Endothelial cell (in vitro differentiated cells): ENCODE results near the gene NDUFB10. TPM values are rescaled to one million over a fixed set of nuclear protein-coding genes. Genes with fewer than 3 reads are reported as not detected.

Experiments
- DNase-seq: peaks from one replicate; pipeline ENCODE4 v3.0.0; 2021; ENCODE audit warnings: low spot score
- H3K27ac Mint-ChIP-seq: one replicate; pipeline ENCODE4 v1.8.0; 2021; ENCODE audit warnings: mixed read lengths, inconsistent platforms; ENCODE audit not compliant: unreplicated experiment
- H3K27me3 Mint-ChIP-seq: one replicate; pipeline ENCODE4 v1.8.0; 2021; ENCODE audit warnings: mild to moderate bottlenecking, moderate library complexity, mixed read lengths, inconsistent platforms; ENCODE audit not compliant: unreplicated experiment
- H3K36me3 Mint-ChIP-seq: one replicate; pipeline ENCODE4 v1.8.0; 2021; ENCODE audit warnings: mild to moderate bottlenecking, low read depth, mixed read lengths, inconsistent platforms; ENCODE audit not compliant: unreplicated experiment
- H3K4me1 Mint-ChIP-seq: one replicate; pipeline ENCODE4 v1.8.0; 2021; ENCODE audit warnings: mild to moderate bottlenecking, mixed read lengths, inconsistent platforms; ENCODE audit not compliant: unreplicated experiment
- H3K4me3 Mint-ChIP-seq: one replicate; pipeline ENCODE4 v1.8.0; 2021; ENCODE audit warnings: mild to moderate bottlenecking, mixed read lengths, inconsistent platforms; ENCODE audit not compliant: unreplicated experiment
- H3K9me3 Mint-ChIP-seq: one replicate; pipeline ENCODE4 v1.8.0; 2021; ENCODE audit warnings: mixed read lengths, inconsistent platforms; ENCODE audit not compliant: unreplicated experiment
- CTCF ChIP-seq: fragments of 200-600 bp; sonication (generic); IDR thresholded peaks from one replicate; pipeline ENCODE4 v1.5.0; 2021; ENCODE audit warnings: antibody characterized with exemption; ENCODE audit not compliant: unreplicated experiment
- total RNA-seq: library from RNA; stranded (reverse); fragmentation: NEBNext Ultra II Directional; extraction: Animal tissue kit (Norgen Biotek cat#: 25700); gene quantifications from one replicate; pipeline ENCODE4 v1.2.1, GENCODE V29; 2021; ENCODE audit not compliant: unreplicated experiment

The NDUFB10 gene
- total RNA-seq, 1 donor from 2014 or later: 122 TPM

DNA sequence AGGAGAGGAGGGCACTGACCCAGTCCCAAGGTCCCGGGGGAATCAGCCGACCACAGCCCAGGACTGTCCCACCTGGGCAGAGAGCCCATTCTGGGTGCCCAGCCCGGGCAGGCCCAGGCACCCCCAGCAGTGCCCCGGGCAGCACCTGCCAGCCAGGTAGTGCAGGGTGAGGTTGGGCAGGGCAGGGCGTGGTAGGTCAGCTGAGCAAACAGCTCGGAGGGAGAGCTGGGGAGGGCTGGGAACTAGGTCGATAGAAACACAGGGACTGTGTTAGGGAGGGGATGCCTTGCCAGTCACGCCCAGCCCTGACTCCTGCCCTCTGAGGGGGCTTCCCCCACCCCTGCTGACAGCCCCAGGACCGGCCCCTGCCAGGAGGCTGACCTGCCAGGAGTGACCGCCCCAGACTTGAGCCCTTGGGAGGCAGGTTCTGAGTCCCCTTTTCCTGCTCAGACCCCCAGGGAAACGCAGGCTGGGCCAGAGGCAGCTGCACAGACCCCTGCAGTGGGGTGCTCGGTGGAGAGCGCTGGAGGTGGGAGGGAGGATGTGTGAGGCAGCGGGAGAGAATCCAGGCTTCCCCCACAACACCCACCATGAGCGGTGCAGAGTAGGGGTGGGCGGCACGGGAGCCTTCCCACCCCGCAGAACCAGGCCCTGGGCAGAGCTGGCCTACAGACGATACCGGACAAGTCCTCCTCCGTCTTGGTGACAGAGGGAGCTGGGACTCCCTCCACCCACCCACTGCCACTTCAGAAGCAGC lies 45.8 kb upstream of the NDUFB10 start:
- peaks cover 12% of the 10 kb centered on the region for H3K4me1 Mint-ChIP-seq
- no peaks in the 10 kb centered on the region for H3K36me3 Mint-ChIP-seq
- H3K4me3 Mint-ChIP-seq: no peak overlapping the region
- H3K27me3 Mint-ChIP-seq: peaks cover 17% of the 10 kb centered on the region
- H3K27ac Mint-ChIP-seq: no peak overlapping the region
- no peaks in the 10 kb centered on the region for H3K9me3 Mint-ChIP-seq
- no peak for TF ChIP-seq CTCF
- DNase-seq: no peak

- H3K27me3 Mint-ChIP-seq: peaks cover 17% of the 10 kb centered on the region
- H3K9me3 Mint-ChIP-seq: no peaks in the 10 kb centered on the region
- no peak for DNase-seq
- no peak for TF ChIP-seq CTCF
- no peak overlapping the region for H3K27ac Mint-ChIP-seq
- H3K36me3 Mint-ChIP-seq: no peaks in the 10 kb centered on the region
- peaks cover 9% of the 10 kb centered on the region for H3K4me1 Mint-ChIP-seq
- H3K4me3 Mint-ChIP-seq: no peak overlapping the region
Observed at GRCh38 chr16:1914084-1914608, 45.2 kb upstream of the NDUFB10 start.

- peaks cover 17% of the 10 kb centered on the region for H3K27me3 Mint-ChIP-seq
- H3K36me3 Mint-ChIP-seq: no peaks in the 10 kb centered on the region
- no peak overlapping the region for H3K27ac Mint-ChIP-seq
- H3K4me1 Mint-ChIP-seq: peaks cover 9% of the 10 kb centered on the region
- H3K4me3 Mint-ChIP-seq: no peak overlapping the region
- DNase-seq: no peak
- no peak for TF ChIP-seq CTCF
- H3K9me3 Mint-ChIP-seq: no peaks in the 10 kb centered on the region
Observed at GRCh38 chr16:1914988-1915387, 44.4 kb upstream of the NDUFB10 start.

DNA sequence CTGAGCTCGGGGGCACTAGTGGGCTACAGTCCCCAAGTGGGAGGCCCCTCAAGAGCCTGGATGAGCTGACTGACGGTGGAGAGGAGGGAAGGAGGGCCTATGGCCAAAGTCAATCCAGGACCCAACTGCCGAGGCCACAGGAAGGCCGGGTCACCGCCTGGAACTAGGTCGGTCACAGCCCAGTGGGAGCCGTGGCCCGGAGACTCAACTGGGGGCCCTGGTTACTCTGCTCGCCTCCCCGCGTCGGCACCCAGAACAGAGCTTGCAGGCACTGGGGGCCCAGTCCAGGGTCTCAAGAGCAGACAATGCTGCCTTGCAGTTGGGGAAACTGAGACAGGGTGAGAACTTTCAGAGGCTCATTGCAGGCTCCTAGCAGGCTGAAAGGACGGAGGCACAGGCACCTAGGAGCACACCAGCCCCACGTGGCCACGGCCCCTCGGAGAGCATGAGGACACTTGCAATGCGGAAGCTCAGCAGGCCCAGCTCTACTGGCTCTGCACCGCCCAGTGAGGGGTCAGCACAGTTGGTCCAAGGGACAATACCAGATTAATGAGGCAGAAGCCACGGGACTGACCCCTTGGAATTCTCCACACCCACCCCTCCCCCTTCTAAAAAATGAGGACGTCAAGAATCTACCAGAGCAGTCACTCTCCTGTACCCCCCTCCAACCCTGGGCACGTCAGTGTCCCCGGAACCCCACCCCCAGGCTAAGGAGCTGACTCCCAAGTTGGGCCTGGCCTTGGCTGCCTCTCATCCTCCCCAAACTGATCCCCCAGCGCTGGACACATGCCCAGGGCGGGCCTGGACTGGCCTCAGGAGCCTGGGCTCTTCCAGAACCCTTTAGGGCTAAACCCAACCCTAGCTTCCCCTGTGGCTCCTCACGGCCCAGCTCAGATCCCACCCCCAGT lies 43.4 kb upstream of the NDUFB10 start:
- Mint-ChIP-seq H3K27ac (no peak overlapping the region), H3K4me3 (no peak overlapping the region), H3K4me1 (peaks cover 12% of the 10 kb centered on the region), H3K36me3 (peaks cover under 1% of the 10 kb centered on the region), H3K9me3 (no peaks in the 10 kb centered on the region), H3K27me3 (peaks cover 25% of the 10 kb centered on the region)
- TF ChIP-seq CTCF: no peak
- DNase-seq: no peak
